Hindlimb muscle (tissue), 1 donor: Measurements from ENCODE around the gene SH3BP1. TPM values are rescaled to one million over a fixed set of nuclear protein-coding genes. Genes with fewer than 3 reads are reported as not detected.
"Not testable (repeated sequence)": the region's sequence is repeated elsewhere in the genome, so short reads cannot be mapped to it uniquely, and the experiment has no call there.

Experiments
- DNase-seq: peaks from one replicate; pipeline ENCODE4 v3.0.0-alpha.2; 2013
- polyA plus RNA-seq: library from polyadenylated mRNA; unstranded; fragments of 120-200 nt; gene quantifications from one replicate; pipeline ENCODE4 v1.2.1, GENCODE V29; 2013; ENCODE audit not compliant: insufficient read length

The SH3BP1 gene
- polyA plus RNA-seq, 1 donor: 7.1 TPM

- DNase-seq: no peak
Observed at GRCh38 chr22:37680191-37680851, 40.9 kb downstream of the SH3BP1 start.

GRCh38 chr22:37681001-37681424 is 41.5 kb downstream of the SH3BP1 start:
- DNase-seq: no peak

GRCh38 chr22:37681556-37682049 is 42.1 kb downstream of the SH3BP1 start:
- peak; percentile 68 for DNase-seq

- DNase-seq: no peak
Observed at GRCh38 chr22:37684803-37685615, 45.5 kb downstream of the SH3BP1 start.

- DNase-seq: peak; percentile 91
Observed at GRCh38 chr22:37686002-37686982, 46.8 kb downstream of the SH3BP1 start, which contains the start of gene NOL12. TSS of gene NOL12 (plus strand) at chr22:37686343. CDS start at chr22:37686393, 50 bp downstream.

- DNase-seq: no peak
Observed at GRCh38 chr22:37690407-37690806, 50.9 kb downstream of the SH3BP1 start.

- no peak for DNase-seq
Observed at GRCh38 chr22:37690901-37691504, 51.5 kb downstream of the SH3BP1 start.

- DNase-seq: no peak
Observed at GRCh38 chr22:37692627-37693285, 53.3 kb downstream of the SH3BP1 start.

GRCh38 chr22:37694131-37694530 is 54.7 kb downstream of the SH3BP1 start:
- not testable (repeated sequence) for DNase-seq

GRCh38 chr22:37696260-37696656 is 56.8 kb downstream of the SH3BP1 start:
- DNase-seq: not testable (repeated sequence)

- peak; percentile 89 for DNase-seq
Observed at GRCh38 chr22:37696657-37697537, 57.4 kb downstream of the SH3BP1 start, which contains the start of gene TRIOBP. TSS of gene TRIOBP (plus strand) at chr22:37697048. CDS start at chr22:37701366, 4,318 bp downstream.

- DNase-seq: no peak
Observed at GRCh38 chr22:37697538-37697835, 58.0 kb downstream of the SH3BP1 start.

- no peak for DNase-seq
Observed at GRCh38 chr22:37701141-37701786, 61.8 kb downstream of the SH3BP1 start.

- DNase-seq: no peak
Observed at GRCh38 chr22:37703906-37704305, 64.4 kb downstream of the SH3BP1 start.

- DNase-seq: no peak
Observed at GRCh38 chr22:37704645-37705044, 65.2 kb downstream of the SH3BP1 start.

- no peak for DNase-seq
Observed at GRCh38 chr22:37705205-37705604, 65.7 kb downstream of the SH3BP1 start.
